H1 (cell line): ENCODE results near the gene GNG7. TPM values are rescaled to one million over a fixed set of nuclear protein-coding genes. Genes with fewer than 3 reads are reported as not detected.

ENCODE experiments used
- BACH1 ChIP-seq: IDR thresholded peaks from 2 replicates; pipeline ENCODE4 v1.6.1; 2012; ENCODE audit warnings: low read length, improper control_type of control experiment
- CEBPB ChIP-seq: IDR thresholded peaks from 2 replicates; pipeline ENCODE4 v1.6.1; 2012; ENCODE audit warnings: low read depth, low read length
- CHD2 ChIP-seq: IDR thresholded peaks from 2 replicates; pipeline ENCODE4 v1.6.1; 2012; ENCODE audit warnings: low read length, improper control_type of control experiment
- CREB1 ChIP-seq: IDR thresholded peaks from 2 replicates; pipeline ENCODE4 v1.6.1; 2012; ENCODE audit warnings: inconsistent platforms
- CTBP2 ChIP-seq: IDR thresholded peaks from 2 replicates; pipeline ENCODE4 v1.7.0; 2011; ENCODE audit warnings: borderline replicate concordance, mild to moderate bottlenecking, moderate library complexity, mixed read lengths, low read length; ENCODE audit not compliant: insufficient read depth, insufficient read length
- E2F6 ChIP-seq: IDR thresholded peaks from 2 replicates; pipeline ENCODE4 v1.6.1; 2012; ENCODE audit warnings: inconsistent platforms
- FOSL1 ChIP-seq: IDR thresholded peaks from 2 replicates; pipeline ENCODE4 v1.6.1; 2011; ENCODE audit warnings: mild to moderate bottlenecking, low read depth, low read length, moderate library complexity; ENCODE audit not compliant: insufficient read depth
- KDM1A ChIP-seq: fragments of 200-600, 300-600 bp; sonication (generic); IDR thresholded peaks from 2 replicates; pipeline ENCODE4 v1.7.1; 2016; ENCODE audit warnings: mild to moderate bottlenecking, low read length, borderline replicate concordance
- NRF1 ChIP-seq: IDR thresholded peaks from 2 replicates; pipeline ENCODE4 v1.6.1; 2011; ENCODE audit warnings: mild to moderate bottlenecking, low read depth, low read length, improper control_type of control experiment
- RBBP5 ChIP-seq: IDR thresholded peaks from 2 replicates; pipeline ENCODE4 v1.7.1; 2012; ENCODE audit warnings: low read depth, mild to moderate bottlenecking, inconsistent platforms, low read length, moderate library complexity, borderline replicate concordance
- RFX5 ChIP-seq: IDR thresholded peaks from 2 replicates; pipeline ENCODE4 v1.6.1; 2011; ENCODE audit warnings: low read depth, low read length, improper control_type of control experiment, borderline replicate concordance
- SIRT6 ChIP-seq: IDR thresholded peaks from one replicate; pipeline ENCODE4 v1.7.1; 2012; ENCODE audit warnings: low read length, inconsistent platforms
- SIX5 ChIP-seq: IDR thresholded peaks from 2 replicates; pipeline ENCODE4 v1.6.1; 2011; ENCODE audit warnings: mild to moderate bottlenecking, low read depth, low read length
- SUZ12 ChIP-seq: fragments of 200-600 bp; sonication (generic); IDR thresholded peaks from 2 replicates; pipeline ENCODE4 v1.6.1; 2012; ENCODE audit warnings: mild to moderate bottlenecking, inconsistent platforms, low read length, moderate library complexity, mixed read lengths
- USF2 ChIP-seq: IDR thresholded peaks from 2 replicates; pipeline ENCODE4 v1.6.1; 2011; ENCODE audit warnings: low read length, improper control_type of control experiment
- polyA plus RNA-seq, 7 experiments: library from polyadenylated mRNA; depleted of rRNA in 3 of 7; stranded (reverse) in 5 of 7; unstranded in 2 of 7; fragments of >200 nt in 5 of 7; fragments of 200-250 nt in 2 of 7; gene quantifications; 1 replicate in 5 of 7; 2 replicates in 1 of 7; 4 replicates in 1 of 7; pipeline versions ENCODE4 v1.2.1 to v1.2.3, GENCODE V29; 2011 to 2013; ENCODE audit warnings: missing spikeins in 2 of 7, mixed read lengths in 2 of 7
- total RNA-seq: library from RNA; stranded (reverse); fragmentation: NEBNext Ultra II Directional; extraction: Animal tissue kit (Norgen Biotek cat#: 25700); gene quantifications from 2 replicates; pipeline ENCODE4 v1.2.1, GENCODE V29; 2021

The GNG7 gene
- total and polyA plus RNA-seq, 2 of the 8 experiments (the other 6 are each of a cell fraction or from before 2014, with no cell fraction given): 2.8 to 7.8 TPM

GRCh38 chr19:2540646-2541454 lies 161.6 kb downstream of the GNG7 start (continued):
- TF ChIP-seq RBBP5 (peak; percentile 53; the same call in 1 of the 2 replicates), RFX5 (no peak), CREB1 (no peak; the same call in 1 of the 2 replicates), E2F6 (peak; percentile 41; the same call in 1 of the 2 replicates), SUZ12 (no peak), CEBPB (no peak), SIX5 (no peak), FOSL1 (no peak), BACH1 (peak; percentile 80), CTBP2 (peak; percentile 99), KDM1A (no peak; the same call in 1 of the 2 replicates), SIRT6 (no peak), USF2 (no peak), CHD2 (no peak), NRF1 (no peak)
